ENCODE measurements around the gene MRPS35.

DNA sequence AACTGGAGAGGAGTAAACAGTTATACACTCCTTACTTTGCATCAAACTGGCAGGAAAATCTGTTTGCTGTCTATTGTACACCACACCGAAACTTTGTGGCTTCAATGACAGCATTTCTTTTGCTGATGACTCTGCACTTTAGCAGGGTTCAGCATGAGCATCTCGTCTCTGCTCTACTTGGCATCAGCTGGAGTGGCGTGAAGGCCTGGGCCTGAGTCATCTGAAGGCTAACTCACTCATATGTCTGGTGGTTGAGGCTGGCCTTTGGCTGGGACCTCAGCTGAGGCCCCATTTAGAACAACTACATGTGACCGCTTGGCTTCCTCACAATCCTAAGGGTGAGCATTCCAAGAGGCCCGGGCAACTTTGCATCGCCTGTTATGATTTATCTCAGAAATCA lies 43.1 kb upstream of the MRPS35 start:
- TF ChIP-seq POLR2AphosphoS5 (IDR thresholded peaks at IDR 0.05; ENCODE audit: low read depth) (no peak), EZH2 (IDR thresholded peaks at IDR 0.05; ENCODE audit: low read depth, unreplicated experiment) (no peak), EZH2phosphoT487 (IDR thresholded peaks at IDR 0.05; ENCODE audit: unreplicated experiment) (no peak), JUNB (IDR thresholded peaks at IDR 0.05; ENCODE audit: unreplicated experiment) (no peak), STAT1 (IDR thresholded peaks at IDR 0.05; ENCODE audit: unreplicated experiment) (no peak), CREB1 (CRISPR knock-in tag; IDR thresholded peaks at IDR 0.05; ENCODE audit: low read depth) (no peak), ZNF331 (CRISPR knock-in tag; IDR thresholded peaks at IDR 0.05; ENCODE audit: low read depth) (no peak), NANOG (IDR thresholded peaks at IDR 0.05; ENCODE audit: borderline replicate concordance) (no peak), ZNF114 (CRISPR knock-in tag; IDR thresholded peaks at IDR 0.05) (no peak)
- TF ChIP-seq, protein P1, sequence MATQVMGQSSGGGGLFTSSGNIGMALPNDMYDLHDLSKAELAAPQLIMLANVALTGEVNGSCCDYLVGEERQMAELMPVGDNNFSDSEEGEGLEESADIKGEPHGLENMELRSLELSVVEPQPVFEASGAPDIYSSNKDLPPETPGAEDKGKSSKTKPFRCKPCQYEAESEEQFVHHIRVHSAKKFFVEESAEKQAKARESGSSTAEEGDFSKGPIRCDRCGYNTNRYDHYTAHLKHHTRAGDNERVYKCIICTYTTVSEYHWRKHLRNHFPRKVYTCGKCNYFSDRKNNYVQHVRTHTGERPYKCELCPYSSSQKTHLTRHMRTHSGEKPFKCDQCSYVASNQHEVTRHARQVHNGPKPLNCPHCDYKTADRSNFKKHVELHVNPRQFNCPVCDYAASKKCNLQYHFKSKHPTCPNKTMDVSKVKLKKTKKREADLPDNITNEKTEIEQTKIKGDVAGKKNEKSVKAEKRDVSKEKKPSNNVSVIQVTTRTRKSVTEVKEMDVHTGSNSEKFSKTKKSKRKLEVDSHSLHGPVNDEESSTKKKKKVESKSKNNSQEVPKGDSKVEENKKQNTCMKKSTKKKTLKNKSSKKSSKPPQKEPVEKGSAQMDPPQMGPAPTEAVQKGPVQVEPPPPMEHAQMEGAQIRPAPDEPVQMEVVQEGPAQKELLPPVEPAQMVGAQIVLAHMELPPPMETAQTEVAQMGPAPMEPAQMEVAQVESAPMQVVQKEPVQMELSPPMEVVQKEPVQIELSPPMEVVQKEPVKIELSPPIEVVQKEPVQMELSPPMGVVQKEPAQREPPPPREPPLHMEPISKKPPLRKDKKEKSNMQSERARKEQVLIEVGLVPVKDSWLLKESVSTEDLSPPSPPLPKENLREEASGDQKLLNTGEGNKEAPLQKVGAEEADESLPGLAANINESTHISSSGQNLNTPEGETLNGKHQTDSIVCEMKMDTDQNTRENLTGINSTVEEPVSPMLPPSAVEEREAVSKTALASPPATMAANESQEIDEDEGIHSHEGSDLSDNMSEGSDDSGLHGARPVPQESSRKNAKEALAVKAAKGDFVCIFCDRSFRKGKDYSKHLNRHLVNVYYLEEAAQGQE (IDR thresholded peaks at IDR 0.05; ENCODE audit: unreplicated experiment), result no peak
- TF ChIP-seq, protein P2, sequence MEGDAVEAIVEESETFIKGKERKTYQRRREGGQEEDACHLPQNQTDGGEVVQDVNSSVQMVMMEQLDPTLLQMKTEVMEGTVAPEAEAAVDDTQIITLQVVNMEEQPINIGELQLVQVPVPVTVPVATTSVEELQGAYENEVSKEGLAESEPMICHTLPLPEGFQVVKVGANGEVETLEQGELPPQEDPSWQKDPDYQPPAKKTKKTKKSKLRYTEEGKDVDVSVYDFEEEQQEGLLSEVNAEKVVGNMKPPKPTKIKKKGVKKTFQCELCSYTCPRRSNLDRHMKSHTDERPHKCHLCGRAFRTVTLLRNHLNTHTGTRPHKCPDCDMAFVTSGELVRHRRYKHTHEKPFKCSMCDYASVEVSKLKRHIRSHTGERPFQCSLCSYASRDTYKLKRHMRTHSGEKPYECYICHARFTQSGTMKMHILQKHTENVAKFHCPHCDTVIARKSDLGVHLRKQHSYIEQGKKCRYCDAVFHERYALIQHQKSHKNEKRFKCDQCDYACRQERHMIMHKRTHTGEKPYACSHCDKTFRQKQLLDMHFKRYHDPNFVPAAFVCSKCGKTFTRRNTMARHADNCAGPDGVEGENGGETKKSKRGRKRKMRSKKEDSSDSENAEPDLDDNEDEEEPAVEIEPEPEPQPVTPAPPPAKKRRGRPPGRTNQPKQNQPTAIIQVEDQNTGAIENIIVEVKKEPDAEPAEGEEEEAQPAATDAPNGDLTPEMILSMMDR (conservative IDR thresholded peaks at IDR 0.05; ENCODE audit: low read depth in 2 of 2), result no peak
- TF ChIP-seq, protein P3, sequence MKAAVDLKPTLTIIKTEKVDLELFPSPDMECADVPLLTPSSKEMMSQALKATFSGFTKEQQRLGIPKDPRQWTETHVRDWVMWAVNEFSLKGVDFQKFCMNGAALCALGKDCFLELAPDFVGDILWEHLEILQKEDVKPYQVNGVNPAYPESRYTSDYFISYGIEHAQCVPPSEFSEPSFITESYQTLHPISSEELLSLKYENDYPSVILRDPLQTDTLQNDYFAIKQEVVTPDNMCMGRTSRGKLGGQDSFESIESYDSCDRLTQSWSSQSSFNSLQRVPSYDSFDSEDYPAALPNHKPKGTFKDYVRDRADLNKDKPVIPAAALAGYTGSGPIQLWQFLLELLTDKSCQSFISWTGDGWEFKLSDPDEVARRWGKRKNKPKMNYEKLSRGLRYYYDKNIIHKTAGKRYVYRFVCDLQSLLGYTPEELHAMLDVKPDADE (IDR thresholded peaks at IDR 0.05), result no peak
